Amniotic epithelial cell (primary cell): ENCODE measurements around the gene SGTA.

Experiments
- DNase-seq: peaks from one replicate; pipeline ENCODE4 v3.0.0-alpha.2; 2010; ENCODE audit warnings: low read depth

Gene SGTA

GRCh38 chr19:2782936-2783780, at the start of gene SGTA:
TSS of gene SGTA (minus strand) at chr19:2783273. CDS start at chr19:2769068, 14,205 bp downstream.
- DNase-seq = peak; percentile 99

GRCh38 chr19:2827840-2828489, 44.9 kb upstream of the SGTA start:
- DNase-seq = no peak

- DNase-seq = no peak
Observed at GRCh38 chr19:2827022-2827421, 43.9 kb upstream of the SGTA start.

- no peak for DNase-seq
Observed at GRCh38 chr19:2824129-2824528, 41.1 kb upstream of the SGTA start.

GRCh38 chr19:2823646-2824045, 40.6 kb upstream of the SGTA start:
- DNase-seq = no peak

- DNase-seq = no peak
Observed at GRCh38 chr19:2822846-2823245, 39.8 kb upstream of the SGTA start.

- DNase-seq = no peak
Observed at GRCh38 chr19:2820112-2820702, 37.1 kb upstream of the SGTA start.

GRCh38 chr19:2819540-2820111, 36.6 kb upstream of the SGTA start, which contains the start of gene ZNF554:
TSS of gene ZNF554 (plus strand) at chr19:2819868. CDS start at chr19:2820072, 204 bp downstream.
- peak; percentile 89 for DNase-seq

- DNase-seq = peak; percentile 9
Observed at GRCh38 chr19:2817237-2817829, 34.3 kb upstream of the SGTA start.

GRCh38 chr19:2816641-2817040, 33.6 kb upstream of the SGTA start:
- DNase-seq = no peak

GRCh38 chr19:2815923-2816322, 32.9 kb upstream of the SGTA start:
- DNase-seq = no peak

GRCh38 chr19:2815191-2815614, 32.1 kb upstream of the SGTA start:
- no peak for DNase-seq

- DNase-seq = no peak
Observed at GRCh38 chr19:2814426-2814825, 31.4 kb upstream of the SGTA start.

- no peak for DNase-seq
Observed at GRCh38 chr19:2813235-2814160, 30.4 kb upstream of the SGTA start.

GRCh38 chr19:2812414-2813234, 29.6 kb upstream of the SGTA start:
- DNase-seq = no peak

GRCh38 chr19:2811735-2812413, 28.8 kb upstream of the SGTA start:
- no peak for DNase-seq

- DNase-seq = no peak
Observed at GRCh38 chr19:2811221-2811722, 28.2 kb upstream of the SGTA start.

- no peak for DNase-seq
Observed at GRCh38 chr19:2810141-2811091, 27.3 kb upstream of the SGTA start.
